CD4-positive, alpha-beta T cell treated with Interleukin-12 subunit alpha and Interleukin-12 subunit beta, for 1 hour (primary cell): ENCODE data around the gene RPS6KA3.

Experiments used
- DNase-seq: peaks from one replicate; pipeline ENCODE4 v3.0.0-alpha.2; 2020

The RPS6KA3 gene

DNA sequence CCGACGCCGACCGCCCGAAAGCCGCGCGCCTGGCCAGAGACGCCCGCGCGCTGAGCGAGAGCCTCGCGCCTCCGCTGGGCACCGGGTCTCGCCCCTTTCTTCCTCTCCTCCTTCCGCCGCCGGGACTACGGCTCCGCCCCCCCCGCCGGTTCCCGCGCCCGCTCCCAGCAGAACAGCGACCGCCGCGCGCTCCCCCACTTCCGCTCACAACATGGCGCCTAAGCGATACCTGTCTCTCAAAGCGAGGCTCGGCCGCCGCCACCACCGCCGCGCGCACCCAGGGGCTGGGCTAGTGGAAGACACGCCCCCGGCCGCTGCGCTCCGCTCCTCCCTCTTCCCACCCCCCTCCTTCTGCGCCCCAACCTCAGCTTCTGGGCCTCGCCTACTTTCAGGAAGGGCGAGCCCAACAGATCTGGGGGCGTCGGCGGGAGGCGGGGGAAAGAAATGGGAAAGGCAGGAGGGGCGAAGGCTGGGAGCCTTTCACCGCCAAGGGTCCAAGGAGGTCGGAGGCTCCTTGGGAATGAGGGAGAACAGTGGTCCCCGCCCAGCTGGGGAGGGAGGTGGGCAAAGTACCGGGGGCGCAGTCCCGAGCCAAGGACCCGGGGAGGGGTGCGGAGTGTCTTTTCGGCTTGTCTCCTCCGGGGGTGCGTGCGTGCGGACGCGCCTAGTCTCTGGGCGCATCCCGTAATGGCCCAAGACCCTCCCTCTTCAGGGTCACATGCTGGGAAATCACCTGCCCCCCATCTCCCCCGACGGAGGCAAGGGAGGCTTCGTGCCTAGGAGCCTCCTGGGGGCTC lies at the start of gene RPS6KA3:
Gene RPS6KA3 (minus strand): TSS at position 100 of the 797 bp plus-strand sequence. CDS start 277 bp downstream, outside the sequence.
- DNase-seq = peak; percentile 93

DNA sequence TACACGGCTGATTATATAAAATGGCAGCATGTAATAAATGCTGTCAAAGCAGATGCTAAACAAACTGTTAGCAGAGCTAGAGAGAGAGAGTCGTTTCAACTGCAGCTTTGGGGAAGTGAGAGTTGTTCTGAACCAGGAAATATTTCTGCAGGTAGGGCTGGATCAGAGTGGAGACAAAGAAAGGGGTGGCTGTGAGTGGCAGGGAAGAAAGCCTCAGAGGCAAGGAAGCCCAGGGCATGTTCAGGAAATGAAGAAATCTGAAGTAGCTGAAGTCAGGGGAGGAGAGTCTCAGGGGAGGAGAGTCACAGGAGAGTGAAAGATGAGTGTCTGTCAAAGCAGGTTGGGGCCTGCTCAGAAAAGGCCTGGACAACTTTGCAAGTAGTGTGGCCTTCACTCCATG lies 48.4 kb upstream of the RPS6KA3 start:
- DNase-seq = no peak

DNA sequence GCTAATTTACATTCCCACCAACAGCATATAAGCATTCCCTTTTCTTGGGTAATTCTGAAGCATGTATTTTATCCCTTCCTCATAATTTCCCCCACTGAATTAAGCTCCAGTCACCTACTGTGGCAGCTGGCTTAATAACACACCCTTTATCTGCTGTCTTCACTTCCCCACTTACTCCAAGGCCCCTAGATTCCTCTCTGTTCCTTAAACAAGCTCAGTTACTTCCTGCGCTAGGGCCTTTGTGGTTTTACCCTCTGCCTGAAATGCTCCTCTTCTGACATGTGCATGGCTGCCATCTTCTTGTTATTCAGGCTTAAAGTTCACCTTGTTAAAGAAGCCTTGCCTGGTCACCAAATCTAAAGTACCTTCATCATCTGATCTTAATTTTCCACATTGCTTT lies 47.2 kb upstream of the RPS6KA3 start:
- DNase-seq = no peak

DNA sequence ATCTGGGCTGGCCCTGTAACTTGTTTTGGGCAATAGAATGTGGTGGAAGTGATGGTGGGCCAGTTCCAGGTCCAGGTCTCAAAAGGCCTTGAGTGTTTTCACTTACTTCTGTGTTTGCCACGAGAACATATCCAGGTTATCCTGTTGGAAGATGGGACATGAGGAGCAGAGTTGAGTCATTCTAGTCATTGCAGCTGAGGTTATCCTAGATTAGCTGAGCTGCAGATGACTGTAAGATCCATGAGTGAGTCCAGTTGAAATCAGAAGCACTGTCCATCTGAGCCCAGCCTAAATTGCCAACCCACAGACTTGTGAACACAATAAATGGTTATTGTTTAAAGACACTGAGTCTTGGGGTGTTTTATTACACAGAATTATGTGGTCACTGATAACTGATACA lies 45.3 kb upstream of the RPS6KA3 start:
- DNase-seq = no peak

DNA sequence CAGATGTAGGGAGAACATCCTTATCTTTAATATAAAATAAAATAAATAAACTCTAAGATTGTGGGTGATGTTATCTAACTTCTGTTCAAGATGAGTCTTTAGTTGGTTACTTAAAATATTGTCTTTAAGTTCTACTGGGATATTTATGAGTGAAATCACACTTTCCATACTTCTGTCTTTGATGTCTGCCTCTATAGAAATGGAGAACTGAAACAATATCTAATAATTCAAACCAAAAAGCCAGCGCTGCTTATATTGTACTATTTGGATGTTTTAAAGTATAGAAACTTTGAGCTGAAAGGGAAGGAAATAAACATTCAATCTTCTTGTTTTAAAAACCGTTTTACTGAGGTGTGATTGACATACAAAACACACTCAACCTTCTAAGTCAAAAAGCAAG lies 44.8 kb upstream of the RPS6KA3 start:
- no peak for DNase-seq

DNA sequence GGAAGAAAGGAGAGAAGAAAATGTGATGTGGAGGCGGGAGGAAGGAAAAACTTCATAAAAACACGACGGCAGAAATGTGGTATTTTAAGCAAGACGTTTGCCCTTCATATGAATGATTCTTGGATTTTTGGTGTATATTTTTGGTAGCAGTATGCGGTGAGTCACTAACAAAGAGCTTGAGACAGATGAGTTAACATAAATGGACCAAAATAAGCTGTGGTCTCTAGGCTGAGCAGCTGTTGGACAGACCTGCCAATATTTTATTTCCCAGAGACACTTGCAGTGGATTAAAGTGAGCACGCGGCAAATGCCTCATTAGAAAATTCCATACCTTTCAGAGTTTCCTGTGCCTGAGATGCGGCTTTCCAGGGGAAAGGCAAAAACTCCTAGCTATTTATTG lies 43.1 kb upstream of the RPS6KA3 start:
- no peak for DNase-seq

DNA sequence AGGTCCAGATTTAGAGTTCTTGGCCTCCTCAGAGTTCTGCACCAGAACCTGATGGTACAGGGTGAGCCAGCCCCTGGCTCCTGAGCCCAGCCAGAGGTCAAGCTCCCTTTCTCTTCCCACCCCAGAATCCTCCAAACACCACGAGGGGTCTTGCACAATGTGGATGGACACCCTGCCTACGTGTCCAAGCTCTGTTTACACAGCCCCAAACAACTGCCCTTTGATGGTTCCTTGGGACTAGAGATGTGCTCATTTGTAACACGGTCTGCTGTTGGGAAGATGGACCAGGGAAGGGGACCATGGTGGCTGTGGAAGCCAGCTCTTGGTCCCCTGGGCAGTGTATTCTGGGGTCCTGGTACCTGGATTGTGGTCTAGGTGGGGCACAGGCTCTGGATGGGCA lies 40.0 kb upstream of the RPS6KA3 start:
- DNase-seq = no peak

DNA sequence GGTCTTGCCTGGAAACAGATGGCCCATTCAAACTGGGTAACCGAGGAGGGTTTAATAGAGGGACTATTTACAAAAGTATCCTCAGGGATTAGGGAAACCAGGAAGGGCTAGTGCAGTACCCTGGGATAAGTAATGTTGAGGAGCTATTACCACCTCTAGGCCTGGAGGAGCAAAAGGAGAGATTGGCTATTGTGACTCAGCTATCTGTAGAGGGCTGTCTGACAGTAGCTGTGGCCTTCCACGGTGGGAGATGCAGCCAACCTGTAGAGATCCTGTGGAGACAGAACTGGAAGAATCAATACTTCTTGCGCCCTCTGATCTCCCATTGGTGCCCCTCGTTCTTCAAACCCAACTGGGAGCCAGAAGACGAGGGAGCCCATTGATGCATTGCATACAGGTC lies 34.1 kb upstream of the RPS6KA3 start:
- DNase-seq = no peak

DNA sequence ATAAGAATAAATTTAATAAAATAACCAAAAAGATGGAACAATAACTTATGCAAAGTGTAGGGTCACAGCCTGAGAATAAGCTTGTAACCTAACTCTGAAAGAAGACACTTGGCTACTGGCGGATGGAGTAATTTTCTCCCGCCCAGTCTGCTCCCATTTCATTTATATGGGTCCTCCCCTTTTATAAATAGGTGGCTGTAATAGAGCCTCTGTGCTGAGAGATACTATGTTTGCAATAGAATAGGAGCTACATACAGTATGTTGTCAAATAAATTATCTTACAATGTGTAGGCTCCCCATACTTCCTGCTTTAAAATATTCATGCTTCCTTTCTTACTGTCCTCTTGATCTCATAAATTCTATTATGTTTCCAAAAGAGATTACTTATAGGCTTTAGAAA lies 28.2 kb upstream of the RPS6KA3 start:
- no peak for DNase-seq

DNA sequence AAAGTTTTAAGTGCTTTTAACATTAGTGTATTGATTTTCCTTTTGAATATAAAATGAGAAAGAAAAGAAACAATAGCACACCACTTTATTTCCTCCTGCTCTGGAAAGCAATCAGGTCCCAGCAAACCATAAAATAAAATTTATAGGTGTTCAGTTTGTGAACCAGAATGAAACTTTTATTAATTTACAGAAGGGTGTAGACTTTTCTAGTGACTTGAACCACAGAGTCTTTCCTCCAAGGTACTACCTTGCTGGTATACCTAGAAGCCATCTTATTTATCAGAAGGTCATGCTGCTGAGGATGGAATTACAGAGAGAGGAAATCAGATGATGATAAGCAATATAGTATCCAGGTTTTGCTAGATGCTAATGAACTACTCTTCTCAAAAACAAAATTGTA lies 27.6 kb upstream of the RPS6KA3 start:
- DNase-seq = no peak

DNA sequence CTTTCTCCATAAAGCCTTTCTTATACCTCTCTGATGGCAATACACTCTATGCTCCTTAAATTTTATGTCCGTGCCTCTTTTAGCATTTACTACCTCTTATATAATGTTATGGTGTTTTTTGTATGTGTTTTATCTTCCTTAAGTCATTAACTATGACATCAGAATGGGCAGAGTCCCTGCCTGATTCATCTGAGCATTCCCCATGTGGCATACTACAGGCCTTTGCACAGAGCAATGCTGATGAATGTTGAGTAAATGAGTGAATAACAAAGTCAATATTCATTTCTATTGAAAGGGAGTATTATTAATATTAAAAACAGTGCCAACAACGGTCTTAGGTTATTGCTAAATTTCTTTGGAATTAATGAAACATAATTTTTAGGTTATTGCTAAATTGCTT lies 18.8 kb upstream of the RPS6KA3 start:
- no peak for DNase-seq

DNA sequence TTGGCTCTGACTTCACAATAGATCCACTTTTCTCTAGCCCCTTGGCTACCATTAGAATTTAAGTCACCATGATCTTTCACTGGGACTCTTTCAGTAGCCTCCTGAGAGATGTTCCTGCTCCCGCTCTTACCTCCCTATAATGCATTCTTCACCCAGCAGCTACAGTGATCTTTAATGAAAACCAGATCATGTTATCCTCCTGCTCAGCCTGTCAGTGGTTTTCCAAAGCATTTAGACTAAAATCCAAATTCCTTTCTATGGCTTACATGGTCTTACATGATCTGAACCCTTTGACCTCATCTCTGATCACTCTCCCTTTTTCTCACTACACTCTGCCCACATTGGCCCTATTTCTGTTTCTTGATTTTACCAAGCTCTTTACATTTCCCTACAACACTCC lies 18.3 kb upstream of the RPS6KA3 start:
- DNase-seq = no peak

DNA sequence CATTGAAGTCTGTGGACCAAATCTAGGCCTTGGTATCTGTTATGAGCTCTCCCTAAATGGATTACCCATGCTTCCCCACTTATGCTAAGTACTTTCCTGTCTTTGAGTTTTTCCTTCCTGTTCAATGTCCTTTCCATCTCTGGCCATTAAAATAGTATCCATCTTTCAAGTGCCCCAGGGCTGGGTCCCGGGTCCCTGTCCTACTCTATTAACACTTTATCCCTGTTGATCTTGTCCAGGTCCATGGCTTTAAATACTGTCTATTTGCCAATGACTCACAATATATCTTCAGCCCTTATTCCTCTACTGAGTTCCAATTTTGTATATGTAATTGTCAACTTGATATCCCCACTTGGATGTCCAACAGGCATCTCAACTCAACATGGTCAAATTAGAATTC lies 17.7 kb upstream of the RPS6KA3 start:
- DNase-seq = no peak

DNA sequence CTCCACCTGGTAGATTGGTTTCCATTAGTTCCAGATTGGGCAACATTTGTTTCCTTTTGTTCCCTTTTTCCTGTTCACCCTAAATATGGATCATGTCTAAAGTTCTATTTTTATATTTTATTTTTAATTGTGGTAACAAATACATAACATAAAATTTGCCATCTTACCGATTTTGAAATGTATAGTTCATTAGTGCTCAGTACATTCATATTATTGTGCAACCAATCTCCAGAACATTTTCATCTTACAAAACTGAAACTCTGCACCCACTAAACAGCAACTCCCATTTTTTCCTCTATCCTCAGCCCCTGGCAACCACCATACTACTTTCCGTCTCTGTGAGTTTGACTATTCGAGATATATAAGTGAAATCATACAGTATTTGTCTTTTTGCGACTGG lies 14.2 kb upstream of the RPS6KA3 start:
- DNase-seq = no peak

DNA sequence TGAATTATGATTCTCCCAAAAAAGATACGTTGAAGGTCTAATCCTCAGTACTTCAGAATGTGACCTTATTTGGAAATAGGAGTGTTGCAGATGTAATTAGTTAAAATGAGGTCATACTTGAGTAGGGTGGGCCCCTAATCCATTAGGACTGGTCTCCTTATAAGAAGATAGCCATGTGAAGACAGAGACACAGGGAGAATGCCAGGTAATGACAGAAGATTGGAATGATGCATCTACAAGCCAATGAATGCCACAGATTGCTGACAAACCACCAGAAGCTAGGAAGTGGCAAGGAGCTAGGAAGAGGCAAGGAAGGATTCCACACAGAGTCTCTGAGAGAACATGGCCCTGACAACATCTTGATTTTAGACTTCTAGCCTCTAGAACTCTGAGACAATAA lies 7.4 kb upstream of the RPS6KA3 start:
- no peak for DNase-seq

DNA sequence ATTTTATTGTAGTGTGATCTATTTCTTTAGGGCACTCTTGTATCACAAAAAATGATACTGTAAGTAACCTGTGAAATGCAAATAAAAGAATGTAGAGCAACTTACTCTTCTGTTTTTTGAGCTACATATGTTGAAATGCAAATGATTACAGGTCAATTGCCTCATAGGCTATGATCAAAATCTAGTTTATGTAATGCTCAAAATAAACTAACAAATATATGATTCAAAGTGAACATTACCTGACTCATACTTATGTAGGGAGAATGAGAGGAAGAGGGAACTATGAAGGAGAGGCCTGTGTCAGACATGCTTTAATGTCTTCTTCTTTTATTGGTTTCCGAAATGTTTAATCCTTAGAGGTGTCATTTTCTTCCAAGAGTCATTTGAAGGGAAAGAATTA lies 5.0 kb upstream of the RPS6KA3 start:
- DNase-seq = no peak

DNA sequence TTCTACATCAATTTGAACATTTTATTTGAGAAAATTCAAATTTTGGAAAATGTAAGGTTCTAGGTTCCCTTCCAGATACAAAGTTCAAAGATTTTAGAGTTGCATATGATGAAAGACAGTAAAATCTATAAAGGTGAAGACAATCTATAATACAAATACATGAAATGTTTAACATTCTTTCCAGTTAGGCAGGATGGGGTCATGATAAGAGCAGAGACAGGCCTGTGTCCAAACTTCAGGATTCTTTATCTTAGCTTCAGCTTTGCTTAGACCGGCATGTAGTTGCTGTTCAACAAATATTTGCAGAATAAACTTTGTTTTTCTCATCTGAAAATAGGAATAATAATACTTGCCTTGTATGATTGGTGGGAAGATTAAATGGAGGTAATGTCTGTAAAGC lies 4.5 kb upstream of the RPS6KA3 start:
- no peak for DNase-seq

DNA sequence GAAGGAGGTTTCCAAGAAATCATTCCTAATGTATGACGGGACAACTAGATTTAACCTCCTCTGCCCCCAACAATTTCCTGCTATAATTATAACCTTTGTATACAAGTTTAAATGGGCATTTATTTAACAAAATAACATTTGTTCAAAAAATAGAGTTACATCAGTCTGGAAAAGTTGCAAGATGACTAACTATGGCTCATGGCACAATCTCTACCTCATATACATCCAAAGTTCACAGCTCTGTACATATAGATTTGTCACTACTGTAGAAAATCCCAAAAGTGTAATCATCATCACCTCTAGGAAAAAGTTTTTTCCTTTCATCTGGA lies 3.8 kb upstream of the RPS6KA3 start:
- DNase-seq = no peak

DNA sequence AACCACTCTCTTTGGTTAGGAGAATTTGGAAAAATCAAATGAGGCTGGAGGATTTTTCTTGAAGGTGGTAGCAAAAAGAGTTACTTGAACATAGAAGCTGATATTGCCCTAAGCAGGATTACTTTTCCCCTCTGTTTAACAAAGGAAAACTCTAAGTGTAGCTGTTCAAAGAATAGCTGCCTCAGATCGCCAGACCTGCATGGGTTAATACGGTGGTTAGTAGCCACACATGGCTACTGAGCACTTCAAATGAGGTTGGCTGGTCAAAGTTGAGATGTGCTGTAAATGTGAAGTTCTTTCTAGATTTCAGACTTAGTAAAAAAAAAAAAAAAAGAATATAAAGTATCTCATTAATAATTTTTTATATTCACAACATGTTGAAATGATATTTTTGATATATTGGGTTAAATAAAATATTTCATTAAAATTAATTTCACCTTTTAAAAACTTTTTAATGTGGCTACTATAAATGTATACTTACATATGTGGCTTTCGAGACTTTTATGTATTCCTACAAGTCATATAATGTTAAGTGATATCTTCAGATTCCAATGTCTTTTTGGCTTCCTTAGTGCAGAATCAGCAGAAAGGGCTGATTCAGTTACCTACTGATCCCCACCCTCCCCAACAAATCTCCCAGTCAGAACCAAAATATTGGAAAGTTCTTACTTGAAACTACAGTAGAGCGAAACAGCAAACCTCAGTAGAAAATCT lies 3.3 kb upstream of the RPS6KA3 start:
- DNase-seq = no peak

DNA sequence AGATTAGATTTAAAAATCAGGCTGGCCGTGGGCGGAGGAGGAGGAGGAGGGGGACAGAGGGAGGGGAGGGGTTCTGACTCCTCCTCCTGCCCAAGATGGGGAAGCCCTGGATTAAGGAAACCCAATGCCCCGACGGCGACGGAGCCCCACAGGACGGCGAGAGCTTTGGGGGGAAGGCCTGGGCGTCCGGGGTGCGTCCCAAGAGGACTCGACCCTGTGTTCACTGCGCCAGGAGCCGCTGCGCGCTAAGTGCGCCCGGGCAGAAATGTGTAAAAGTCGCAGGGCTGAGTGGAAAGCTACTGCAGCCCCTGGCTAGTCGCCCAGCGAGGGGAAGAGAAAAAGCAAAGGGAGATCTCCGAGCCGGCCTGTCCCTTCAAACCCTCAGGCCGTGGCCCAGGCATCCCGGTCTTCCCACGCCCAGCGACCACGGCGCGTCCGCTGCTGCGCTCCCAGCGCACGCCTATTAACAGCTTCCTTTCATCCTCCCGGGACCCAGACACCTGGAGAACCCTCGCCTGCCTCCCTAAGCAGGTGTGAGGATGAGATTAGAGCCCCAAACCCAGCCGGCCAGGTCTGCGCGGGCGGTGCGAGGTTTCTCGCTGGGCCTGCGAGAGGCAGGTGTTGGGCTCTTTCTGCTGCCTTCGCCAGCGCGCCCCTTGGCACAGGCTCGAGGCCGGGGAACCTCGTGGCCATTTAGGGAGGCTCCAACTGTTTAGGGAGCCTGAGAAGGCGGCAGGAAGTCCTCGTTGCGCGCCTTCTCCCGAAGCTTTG lies 1.4 kb upstream of the RPS6KA3 start:
- peak; percentile 19 for DNase-seq

DNA sequence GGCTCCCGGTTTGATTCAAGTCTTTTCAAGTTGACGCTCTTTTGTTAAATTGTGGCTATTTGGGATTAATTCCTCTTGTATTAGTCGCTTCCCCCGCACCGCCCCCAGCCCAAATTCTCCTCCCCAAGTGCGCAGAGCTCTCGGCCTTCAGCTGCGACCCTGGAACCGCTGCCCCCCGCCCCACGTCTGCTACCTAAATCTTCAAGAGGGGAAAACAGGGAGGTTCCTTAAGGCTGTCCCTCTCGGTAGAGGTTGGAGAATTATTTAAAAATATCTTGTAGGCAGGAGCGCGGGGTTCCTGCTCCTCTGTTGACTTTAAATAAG lies 860 bp upstream of the RPS6KA3 start:
- no peak for DNase-seq

DNA sequence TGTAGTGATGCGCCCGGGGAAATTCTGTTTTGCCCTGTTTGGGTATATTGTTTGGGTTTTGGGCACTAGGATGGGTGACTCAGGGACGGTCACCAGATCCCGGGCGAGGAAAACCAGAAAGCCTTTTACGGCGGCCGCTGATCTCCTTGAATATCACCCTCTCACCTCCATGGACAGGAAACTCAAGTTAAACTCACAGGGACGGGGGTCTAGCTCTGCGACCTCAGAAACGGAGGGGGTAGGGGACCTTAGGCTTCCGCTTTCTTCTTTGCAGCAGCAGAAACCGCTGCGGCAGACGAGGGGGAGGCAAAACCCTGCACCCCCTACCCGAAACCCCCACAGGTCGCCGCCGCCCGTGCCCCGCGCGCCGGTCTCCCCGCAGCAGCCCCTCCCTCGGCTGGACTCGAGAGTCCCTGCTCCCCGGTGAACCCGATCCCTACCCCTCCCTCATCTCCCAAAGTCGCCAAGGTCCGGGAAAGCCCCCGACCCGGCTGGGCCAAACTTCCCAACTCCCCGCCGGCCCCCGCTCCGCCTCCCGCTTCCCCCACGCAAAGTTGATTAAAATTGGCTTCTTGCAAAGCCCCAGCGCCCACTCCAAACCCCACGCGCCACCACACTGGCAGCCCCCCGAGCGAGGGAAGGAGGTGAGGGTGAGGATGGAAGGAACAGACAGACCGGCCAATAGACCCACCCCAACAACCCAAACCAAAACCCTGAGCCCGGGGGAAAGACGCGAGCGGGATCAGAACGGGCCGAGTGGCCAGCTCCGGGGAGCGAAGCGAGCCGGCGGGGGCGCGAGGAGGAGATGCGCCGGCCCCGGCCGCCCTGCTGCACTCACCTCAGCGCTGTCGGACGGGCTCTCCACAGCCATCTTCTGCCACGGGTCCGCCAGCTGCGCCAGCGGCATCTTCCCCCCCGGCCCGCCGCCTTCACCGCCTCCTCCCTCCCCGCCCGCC lies 705 bp downstream of the RPS6KA3 start:
- DNase-seq = peak; percentile 34

DNA sequence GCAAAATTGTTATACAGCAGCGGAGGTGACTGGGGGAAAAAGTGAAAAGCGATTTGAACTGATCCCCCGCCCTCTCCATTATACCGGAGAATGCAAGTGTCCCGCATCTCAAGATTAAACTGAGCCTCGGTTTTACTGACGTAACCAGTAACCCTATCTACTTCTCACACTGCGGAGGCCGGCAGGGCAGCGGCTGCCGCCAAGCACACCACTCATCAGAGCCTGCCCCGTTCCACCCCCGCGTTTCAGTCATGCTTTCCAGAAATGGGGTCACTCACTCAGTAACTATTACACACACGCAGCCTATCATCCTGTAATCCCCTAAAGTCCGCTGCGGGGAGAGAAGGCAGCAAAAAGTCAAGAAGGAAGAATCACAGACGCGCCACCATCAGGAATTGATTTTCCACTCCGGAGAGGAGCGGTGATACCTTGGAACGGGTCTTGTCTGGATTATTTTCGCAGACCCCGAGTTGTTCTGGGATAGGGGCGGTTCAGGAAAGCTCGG lies 1.4 kb downstream of the RPS6KA3 start:
- DNase-seq = peak; percentile 64
